ELR (cell line): Measurements from ENCODE around the gene TRAPPC2.
A peak's percentile ranks its signal among the peaks of the same experiment; 100 is the strongest.

ENCODE experiments used
- DNase-seq: peaks from one replicate; pipeline ENCODE4 v3.0.0-alpha.2; 2015; ENCODE audit warnings: low read depth

TRAPPC2 gene

DNA sequence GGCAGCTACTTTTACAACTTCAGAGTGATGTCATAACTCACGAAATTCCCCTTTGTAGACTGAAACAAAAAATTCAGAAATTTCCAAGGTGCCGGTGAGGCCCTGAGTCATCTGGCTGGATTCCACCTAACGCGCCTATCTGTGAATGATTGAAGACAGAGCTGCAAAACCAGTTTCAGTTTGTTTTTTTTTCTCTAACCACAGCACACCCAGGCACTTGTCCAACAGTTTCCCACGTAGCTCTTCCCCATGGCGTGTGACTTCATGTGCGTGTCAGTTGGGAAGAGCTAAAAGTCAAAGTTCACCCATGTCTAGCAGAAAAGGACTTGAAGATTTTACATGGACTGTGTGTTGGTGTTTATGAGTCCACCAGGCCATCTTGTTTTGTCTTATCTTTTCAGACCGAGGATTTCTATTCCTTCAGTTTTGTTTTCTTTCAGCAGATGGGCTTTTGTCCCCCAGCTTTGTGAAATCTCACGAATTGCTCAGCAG, 65.1 kb downstream of the TRAPPC2 start:
- DNase-seq: peak; percentile 83

DNA sequence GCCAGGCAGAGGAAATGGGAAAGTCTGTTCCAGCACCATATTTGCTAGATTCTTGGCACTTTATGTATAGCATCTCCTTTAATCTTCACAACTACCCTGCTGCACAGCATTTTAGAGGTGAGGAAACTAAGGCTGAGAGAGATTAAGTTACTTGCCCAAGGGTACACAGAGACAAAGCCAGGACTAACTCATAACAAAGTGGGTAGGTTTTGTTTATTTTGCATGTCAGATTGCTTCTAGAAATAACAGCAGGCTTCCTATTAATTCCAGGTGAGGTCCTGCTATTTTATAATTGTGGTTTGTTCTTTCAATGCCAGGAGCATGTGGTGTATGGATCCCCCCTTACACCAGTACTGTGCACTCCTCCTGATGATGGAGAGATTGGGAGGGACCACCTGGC, 66.5 kb downstream of the TRAPPC2 start:
- no peak for DNase-seq

- DNase-seq: no peak
These were observed 67.6 kb downstream of the TRAPPC2 start for GRCh38 chrX:13666836-13667235.

- DNase-seq: no peak
These were observed 70.4 kb downstream of the TRAPPC2 start for GRCh38 chrX:13664020-13664419.

DNA sequence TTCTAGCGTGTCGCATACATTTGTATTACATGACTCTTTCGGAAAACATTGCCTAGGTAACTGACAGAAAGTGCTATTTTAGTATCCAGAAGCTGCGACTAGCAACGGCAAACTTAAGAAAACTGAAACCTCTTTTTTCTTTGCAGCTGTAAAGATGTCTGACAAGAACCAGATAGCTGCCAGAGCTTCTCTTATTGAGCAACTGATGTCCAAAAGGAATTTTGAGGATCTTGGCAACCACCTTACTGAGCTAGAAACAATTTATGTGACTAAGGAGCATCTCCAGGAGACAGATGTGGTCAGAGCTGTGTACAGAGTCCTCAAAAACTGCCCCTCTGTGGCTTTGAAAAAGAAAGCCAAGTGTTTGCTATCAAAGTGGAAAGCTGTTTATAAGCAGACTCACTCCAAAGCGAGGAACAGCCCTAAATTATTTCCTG, 72.0 kb downstream of the TRAPPC2 start:
- DNase-seq: peak; percentile 13
